ENCODE measurements around the gene HLCS.
"Not testable (repeated sequence)": the region's sequence is repeated elsewhere in the genome, so short reads cannot be mapped to it uniquely, and the experiment has no call there.

The HLCS gene

GRCh38 chr21:36959020-36959835 lies 7.2 kb downstream of the HLCS start:
- no peak for DNase-seq (ENCODE audit: low read depth in 2 of 2)

GRCh38 chr21:36955783-36956182 lies 10.7 kb downstream of the HLCS start:
- DNase-seq (ENCODE audit: low read depth in 2 of 2) = no peak

- DNase-seq (ENCODE audit: low read depth in 2 of 2) = not testable (repeated sequence)
These were observed 14.1 kb downstream of the HLCS start for GRCh38 chr21:36952331-36952730.

GRCh38 chr21:36949171-36950141 lies 17.0 kb downstream of the HLCS start:
- no peak for DNase-seq (ENCODE audit: low read depth in 2 of 2)

DNA sequence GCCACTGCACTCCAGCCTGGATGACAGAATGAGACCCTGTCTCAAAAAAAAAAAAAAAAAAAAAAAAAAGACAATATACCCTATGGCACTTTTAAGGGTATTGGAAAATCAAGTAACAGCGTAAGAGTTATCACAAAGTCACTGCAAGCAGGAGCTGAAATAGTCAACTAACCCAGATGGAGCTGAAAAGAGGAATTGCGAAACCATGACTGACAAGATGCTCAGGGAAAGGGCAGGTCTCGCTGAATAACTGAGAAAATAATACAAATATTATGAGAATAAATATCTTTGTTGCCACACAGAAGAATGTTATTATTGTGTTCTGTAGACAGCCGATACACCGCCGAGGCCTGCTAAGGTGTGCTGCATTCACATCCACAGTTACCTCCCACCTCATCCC lies 17.8 kb downstream of the HLCS start:
- no peak for DNase-seq (ENCODE audit: low read depth in 2 of 2)

DNA sequence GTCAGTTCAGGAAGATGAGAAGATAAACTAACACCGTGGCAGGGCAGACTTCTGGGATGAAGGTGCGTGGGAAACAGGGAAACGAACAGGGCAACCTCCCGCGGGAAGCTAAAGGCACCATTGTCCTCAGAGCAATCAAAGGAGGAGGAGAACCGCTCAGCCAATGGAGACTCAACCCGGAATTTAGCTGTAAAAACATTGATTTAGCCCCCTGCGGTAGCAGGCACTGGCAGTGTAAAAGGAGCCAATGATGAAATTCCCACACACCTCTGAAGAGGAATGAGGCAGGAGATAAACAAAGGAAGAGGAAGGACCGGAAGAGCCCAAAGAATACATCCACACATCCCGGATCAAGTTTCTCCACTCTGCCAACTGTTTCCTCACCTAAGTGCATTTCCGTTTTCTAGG lies 19.5 kb downstream of the HLCS start:
- no peak for DNase-seq (ENCODE audit: low read depth in 2 of 2)

DNA sequence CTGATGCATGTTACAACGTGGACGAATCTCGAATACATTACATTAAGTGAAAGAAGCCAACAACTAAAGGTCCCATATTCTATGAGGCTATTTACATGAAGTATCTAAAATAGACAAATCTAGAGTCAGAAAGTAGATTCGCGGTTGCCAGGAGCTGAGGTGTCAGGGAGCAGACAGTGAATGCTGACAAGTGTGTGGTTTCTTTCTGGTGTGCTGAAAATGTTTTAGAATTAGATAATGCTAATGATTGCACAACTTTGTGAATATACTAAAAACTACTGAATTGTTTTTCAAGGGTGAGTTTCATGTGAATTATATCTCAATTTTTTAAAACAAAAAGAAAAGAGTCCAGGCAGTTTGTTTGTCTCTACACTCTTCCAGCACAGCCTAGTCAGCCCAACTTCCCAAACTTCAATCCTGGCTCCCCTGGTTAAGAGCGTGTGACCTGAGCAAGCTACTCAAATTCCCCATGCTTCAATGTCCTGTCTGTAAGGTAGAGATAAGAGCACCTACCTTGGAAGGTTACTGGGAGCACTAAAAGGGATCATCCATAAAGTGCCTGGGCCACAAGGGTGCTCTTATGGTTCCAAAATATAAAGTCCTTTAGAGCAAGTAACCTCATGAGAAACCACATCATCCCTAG lies 20.9 kb downstream of the HLCS start:
- no peak for DNase-seq (ENCODE audit: low read depth in 2 of 2)

GRCh38 chr21:36936361-36937135 lies 29.9 kb downstream of the HLCS start:
- DNase-seq (ENCODE audit: low read depth in 2 of 2) = no peak

DNA sequence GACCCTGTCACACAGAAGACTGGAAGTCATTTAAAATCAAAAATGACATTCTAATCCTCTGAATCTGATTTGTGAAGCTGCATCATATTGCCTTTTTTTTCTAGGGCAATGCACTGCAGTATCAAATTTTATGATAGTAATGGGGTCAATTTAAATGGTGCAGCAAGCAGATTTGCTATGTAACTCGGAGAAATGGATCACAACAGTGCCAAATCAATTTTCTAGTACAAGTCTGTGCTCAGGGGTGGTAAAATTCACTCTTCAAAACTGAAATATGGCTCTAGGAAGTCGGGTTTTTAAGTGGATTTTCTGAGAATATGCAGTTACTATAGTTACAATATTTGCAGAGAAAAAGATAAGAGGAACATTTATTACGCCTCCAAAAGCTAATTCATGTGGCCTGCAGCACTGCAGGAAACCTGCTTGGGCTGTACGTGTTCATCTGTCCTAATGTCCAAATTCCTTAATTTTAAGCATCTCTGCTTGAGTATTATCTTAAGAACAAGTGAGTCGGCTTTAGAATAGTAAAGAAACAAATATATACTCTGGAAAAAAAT lies 31.5 kb downstream of the HLCS start:
- no peak for DNase-seq (ENCODE audit: low read depth in 2 of 2)

- DNase-seq (ENCODE audit: low read depth in 2 of 2) = no peak
These were observed 34.2 kb downstream of the HLCS start for GRCh38 chr21:36932161-36932816.

GRCh38 chr21:36929622-36930021 lies 36.8 kb downstream of the HLCS start:
- DNase-seq (ENCODE audit: low read depth in 2 of 2) = no peak

DNA sequence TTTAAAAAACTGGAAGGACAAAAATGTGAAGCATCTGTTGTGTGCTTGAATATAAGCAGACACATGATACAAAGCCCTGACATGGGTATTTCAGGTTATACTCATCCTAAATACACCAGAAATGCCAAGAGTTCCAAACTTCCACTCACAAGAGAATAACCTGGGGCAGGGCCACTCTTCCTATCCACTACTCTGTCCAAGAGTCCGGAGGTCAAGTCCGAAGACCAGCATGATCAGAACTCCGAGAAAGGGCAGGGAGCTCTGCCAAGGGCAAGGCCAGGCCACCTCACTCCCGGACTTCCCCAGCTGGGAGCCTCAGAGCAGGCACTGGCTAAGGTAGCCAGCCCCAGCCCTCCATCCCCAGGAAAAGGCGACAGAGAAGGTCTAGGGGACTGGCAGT lies 37.5 kb downstream of the HLCS start:
- DNase-seq (ENCODE audit: low read depth in 2 of 2) = no peak

DNA sequence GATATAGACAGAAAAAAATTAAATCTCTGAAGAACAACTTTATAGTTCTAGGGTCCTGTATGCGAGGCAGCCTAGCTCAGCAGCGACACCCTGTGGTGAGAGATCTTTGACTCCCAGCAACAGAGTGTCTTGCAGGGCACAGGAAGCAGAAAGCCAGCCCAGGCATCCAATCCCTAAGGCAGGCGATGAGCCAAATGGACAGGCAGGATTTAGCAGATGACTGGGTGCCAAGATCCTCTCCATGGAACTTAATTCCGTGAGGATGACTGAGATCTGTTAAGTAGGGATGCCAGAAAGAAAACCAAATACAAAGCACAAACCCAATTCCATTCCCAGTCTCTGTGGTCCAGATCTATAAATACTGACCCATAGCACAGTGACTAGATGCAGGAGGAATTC lies 38.8 kb downstream of the HLCS start:
- DNase-seq (ENCODE audit: low read depth in 2 of 2) = peak; percentile 36 to 56

GRCh38 chr21:36926989-36927718 lies 39.3 kb downstream of the HLCS start:
- no peak for DNase-seq (ENCODE audit: low read depth in 2 of 2)

- no peak for DNase-seq (ENCODE audit: low read depth in 2 of 2)
These were observed 43.2 kb downstream of the HLCS start for GRCh38 chr21:36923270-36923669.

DNA sequence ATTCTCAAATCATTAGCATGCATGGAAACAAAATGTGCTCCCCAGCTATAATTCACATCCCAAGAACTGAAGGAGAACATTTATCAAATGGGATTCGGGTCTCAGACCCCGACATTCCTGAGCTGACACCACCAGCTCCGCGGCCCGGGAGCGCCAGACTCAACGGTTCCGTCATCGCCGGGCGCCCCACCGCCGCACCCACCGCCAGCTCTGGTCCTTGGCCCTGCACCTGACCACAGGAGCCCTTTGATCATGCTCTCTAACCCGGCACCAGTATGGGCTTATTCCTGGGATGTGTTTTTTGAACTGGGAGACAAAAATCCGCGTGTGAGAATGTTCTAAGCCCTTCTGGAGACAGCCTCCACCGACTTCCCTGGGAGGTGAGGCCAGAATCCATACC lies 43.6 kb downstream of the HLCS start:
- no peak for DNase-seq (ENCODE audit: low read depth in 2 of 2)

- DNase-seq (ENCODE audit: low read depth in 2 of 2) = no peak
These were observed 48.2 kb downstream of the HLCS start for GRCh38 chr21:36918291-36918690.

GRCh38 chr21:36917471-36918158 lies 48.9 kb downstream of the HLCS start:
- DNase-seq (ENCODE audit: low read depth in 2 of 2) = no peak

- DNase-seq (ENCODE audit: low read depth in 2 of 2) = no peak
These were observed 49.8 kb downstream of the HLCS start for GRCh38 chr21:36916718-36917117.
